SKM-1 treated with dmso at 0.1 percent for 144 hours (cell line): ENCODE data around the gene PCBD2.
A peak's percentile ranks its signal among the peaks of the same experiment; 100 is the strongest.
"Not testable (repeated sequence)": the region's sequence is repeated elsewhere in the genome, so short reads cannot be mapped to it uniquely, and the experiment has no call there.

Experiments used
- DNase-seq: peaks from one replicate; lab custom pipeline; 2025; ENCODE audit not compliant: unreplicated experiment; lab: John Stamatoyannopoulos, UW

PCBD2 gene

DNA sequence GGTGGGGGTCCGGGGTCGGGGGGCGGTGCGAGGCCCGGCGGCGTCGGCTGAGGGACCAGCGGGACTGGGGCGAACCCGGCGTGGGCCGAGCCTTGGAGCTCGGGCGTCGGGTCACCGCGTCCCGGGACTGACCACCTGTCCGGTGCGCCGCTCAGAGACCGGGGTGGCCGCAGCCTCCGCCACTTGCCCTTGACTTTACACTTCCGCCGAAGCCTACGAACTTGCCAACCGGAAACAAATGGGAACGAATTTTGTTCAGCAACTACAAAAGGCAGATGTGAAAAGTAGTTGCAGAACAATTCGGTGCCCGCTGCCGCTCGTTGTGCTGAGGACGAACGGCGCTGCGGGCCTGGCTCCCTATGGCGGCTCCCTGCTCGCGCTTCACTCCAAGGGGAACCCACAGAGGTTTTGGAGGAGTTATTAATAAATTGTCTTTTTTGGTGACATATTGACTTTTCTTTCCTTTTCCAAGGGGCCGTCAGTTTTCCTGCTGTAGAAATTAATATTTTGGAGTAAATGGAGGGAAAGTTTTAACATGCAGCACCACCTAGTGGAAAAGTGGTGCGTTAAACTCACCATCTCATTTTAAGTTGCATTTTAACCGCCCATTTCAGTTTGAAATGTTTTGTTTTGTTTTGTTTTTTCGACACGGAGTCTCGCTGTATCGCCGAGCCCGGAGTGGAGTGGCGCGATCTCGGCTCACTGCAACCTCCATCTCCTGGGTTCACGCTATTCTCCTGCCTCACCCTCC, 490 bp downstream of the PCBD2 start:
- DNase-seq = peak; percentile 69

DNA sequence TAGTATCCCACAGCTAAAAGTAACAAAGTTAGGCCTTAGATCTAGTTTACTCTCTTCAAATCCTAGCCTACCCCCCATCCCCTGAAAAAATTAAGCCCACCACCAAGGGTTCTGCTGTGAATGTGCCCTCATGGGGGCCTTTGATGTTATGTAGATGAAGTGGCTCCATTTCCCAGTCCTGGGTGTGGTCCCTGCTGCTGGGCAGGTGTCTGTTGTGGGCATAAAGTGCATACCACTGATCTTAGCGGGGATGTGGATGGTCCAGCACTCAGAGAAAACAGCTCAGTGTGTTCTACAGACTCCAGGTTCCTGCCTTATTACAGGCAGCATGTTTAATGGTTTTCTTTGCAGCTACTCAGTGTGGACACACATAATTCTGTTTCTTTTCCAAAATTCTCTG, 1.9 kb downstream of the PCBD2 start:
- no peak for DNase-seq

DNA sequence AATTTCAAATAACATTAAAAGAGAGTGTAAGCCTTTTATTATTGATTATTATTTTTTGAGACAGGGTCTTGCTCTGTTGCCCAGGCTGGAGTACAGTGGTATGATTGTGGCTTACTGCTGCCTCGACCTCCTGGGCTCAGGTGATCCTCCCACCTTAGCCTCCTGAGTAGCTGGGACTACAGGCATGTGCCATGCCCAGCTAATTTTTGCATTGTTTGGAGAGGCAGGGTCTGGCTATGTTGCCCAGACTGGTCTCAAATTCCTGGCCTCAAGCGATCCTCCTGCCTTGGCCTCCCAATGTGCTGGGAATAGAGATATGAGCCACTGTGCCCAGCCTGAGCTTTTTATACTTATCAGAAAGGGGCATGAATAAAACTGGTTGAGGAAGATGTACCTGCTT, 5.8 kb downstream of the PCBD2 start:
- not testable (repeated sequence) for DNase-seq

- DNase-seq = no peak
Measured at GRCh38 chr5:134911285-134912206, 6.6 kb downstream of the PCBD2 start.

GRCh38 chr5:134913254-134913653, 8.3 kb downstream of the PCBD2 start:
- no peak for DNase-seq

- DNase-seq = no peak
Measured at GRCh38 chr5:134913795-134914194, 8.9 kb downstream of the PCBD2 start.

- DNase-seq = no peak
Measured at GRCh38 chr5:134917070-134917815, 12.3 kb downstream of the PCBD2 start.

GRCh38 chr5:134918861-134919260, 13.9 kb downstream of the PCBD2 start:
- DNase-seq = no peak

- DNase-seq = no peak
Measured at GRCh38 chr5:134920848-134921575, 16.1 kb downstream of the PCBD2 start.

DNA sequence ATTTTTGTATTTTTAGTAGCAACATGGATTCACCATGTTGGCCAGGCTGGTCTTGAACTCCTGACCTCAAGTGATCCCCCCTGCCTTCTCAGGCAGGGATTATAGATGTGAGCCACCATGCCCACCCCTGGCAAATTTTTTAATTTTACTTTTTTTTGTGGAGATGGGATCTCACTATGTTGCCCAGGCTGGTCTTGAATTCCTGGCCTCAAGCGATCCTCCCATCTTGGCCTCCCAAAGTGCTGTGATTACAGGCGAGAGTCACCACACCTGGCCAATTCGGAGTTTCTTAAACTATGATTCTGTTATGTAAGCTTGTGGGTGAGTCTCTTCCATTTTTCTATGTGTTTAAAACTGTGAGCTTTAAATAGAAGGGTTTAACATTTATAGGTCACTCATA, 27.6 kb downstream of the PCBD2 start:
- no peak for DNase-seq

DNA sequence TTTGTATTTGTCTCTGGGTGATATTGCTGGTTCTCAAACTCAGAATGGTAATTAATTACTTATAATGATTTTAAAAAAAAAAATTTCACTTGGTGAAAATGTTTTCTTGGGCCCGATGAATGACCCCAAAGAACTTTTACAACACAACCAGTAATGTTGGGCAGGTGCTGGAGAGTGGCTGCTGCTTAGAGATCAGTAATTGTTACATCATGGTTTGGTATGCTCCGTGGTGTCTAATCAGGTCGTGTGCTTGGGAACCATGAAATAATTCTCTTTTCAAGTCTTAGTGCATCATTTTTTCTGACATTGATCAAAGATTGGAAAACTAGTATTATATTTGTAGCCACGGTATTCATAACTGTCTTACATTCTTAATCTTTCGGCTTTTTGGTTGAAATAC, 29.3 kb downstream of the PCBD2 start:
- no peak for DNase-seq

GRCh38 chr5:134935711-134936602, 31.0 kb downstream of the PCBD2 start:
- no peak for DNase-seq

DNA sequence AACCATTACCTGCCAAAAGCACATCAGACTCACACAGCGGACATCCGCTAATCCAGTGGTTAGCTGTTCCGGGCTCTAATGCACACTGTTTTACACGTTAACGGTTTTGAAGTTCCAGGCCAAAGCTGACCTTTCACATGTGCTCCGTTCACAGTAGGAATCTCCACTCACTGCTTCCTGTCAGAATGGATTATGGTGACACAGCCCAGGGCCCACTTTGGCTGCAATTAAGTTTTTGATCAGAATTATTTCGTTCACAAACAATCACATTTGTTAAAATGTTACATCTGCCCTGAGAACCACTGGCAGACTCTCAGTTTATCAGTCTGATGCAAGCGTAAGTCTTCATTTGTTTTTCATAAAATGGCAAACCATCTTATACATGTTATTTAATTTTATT, 32.6 kb downstream of the PCBD2 start:
- DNase-seq = no peak

DNA sequence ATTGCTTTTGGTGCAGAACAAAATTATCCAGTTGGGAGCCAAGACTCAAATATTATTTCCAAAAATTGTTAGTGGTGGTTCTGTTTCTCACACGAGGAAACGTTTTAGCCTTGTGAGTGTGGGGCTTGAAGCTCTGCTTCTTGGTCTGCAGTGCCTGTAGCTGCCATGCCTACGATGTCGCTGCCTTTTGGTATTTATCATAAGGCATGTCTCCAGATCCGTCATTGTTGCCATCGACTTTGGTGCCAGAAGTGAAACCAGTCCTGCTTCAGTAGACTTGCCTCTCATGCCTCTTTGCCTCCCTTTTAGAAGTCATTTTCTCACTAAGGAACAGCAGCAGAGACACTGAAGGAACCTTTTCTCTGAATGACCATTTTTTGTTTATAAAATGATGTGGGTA, 33.1 kb downstream of the PCBD2 start:
- no peak for DNase-seq

DNA sequence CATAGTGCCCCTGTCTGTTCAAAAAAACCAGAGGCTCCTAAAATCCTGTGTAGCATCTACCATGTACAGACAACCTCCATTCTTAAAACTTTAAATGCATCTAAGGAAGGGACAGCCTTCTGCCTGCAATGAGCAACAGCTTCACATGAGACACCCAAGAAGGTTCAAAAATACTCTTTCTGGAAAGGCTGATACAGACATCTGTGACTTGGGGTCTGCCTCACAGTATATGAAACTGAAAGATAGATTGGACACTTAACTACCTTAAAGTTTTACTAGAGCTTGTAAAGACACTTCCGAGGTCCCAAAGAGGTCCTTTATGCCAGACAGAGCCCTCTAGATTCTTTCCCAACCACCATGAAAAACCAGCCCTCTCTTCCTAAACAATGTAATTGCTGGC, 34.6 kb downstream of the PCBD2 start:
- no peak for DNase-seq

DNA sequence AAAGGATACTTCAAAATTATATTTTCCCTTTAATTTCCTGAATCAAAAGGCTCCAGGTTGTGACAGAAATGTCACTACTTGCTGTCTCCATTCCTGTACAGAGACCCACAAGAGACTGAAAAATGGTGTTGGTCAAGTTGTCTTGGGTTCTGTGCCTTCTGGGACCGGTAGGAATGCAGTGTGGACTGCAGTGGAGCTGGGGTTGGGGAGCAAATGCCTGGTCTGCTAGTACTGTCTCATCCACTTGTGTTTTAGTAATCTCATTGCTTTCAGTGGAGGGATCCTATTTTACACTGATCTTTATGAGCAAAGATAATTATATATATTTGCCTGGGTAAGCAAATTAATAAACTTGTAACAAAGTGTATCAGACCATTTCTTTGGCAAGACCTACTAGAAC, 38.6 kb downstream of the PCBD2 start:
- no peak for DNase-seq

DNA sequence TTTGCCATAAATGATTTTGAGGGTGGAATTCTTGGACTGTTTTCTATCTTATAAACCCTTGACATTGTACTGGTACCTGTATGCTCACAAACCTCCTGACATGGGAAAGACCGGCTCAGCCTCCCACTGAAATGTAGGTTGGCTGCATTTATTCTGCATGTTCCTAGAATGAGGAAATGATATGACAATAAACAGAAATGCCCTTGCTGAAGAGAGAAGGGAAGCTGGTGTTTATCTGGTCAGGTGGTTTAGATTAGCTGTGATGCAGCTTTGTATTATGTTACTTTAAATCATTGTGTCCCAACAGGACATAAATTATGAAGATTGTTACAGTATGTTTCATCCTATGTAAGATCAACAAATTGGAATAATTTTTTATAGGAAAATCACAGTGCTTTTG, 39.7 kb downstream of the PCBD2 start:
- DNase-seq = no peak

DNA sequence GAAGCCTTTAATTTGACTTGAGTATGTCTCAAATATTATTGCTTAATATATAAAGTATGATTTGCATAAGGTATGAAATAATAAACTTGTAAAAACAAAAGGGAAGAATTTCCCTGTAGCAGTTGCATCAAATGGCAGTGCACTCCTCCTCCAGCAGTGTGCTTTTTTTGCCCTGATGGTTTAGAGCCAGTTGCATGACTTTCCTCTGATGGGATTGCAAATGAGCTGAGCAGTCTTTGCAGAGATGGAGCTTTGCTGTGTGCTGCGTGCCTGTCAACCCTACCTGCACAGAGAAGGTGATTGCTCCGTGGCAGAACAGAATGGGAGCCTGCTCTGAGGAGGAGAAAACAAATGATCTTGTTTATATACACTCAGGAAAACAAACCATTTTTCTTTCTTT, 40.1 kb downstream of the PCBD2 start:
- no peak for DNase-seq

DNA sequence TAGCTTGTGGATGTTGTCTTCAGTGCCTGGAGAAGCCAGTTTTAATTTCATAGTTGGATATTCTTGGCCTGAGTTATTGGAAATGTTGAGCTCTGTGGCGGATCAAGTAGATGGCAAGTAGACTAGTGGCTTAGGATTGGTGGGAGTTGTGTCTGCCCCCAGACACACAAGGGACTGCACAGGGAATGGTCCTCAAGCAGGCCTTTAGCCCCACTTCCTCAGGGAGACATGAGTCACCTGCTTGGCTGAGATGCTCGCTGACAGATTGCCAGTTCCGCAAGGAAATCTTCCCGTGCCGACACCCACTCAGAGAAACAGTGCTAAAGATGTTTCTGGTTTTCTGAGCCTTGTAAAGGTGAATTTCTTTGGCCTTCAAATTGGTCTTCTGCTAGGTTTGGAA, 44.0 kb downstream of the PCBD2 start:
- DNase-seq = no peak

DNA sequence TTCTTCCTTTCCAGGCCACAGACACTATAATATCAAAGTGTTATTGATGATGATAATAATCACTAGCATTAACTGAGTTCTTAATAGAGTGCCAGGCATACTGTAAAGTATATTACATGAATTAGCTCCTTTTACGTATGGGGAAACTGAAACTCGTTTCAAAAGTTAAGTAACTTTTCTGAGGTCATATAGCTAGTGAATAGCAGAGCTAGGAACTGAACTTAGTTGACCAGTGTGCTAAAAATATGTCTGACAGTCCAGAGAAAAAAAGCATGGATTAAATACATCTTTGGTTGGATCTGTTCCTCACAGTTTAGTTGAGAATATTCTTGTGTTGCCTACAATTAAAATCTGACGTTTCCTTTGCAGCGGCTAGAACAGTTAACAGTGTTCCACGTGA, 44.4 kb downstream of the PCBD2 start:
- no peak for DNase-seq
